ENCODE data around the gene RPL36AL. TPM values are rescaled to one million over a fixed set of nuclear protein-coding genes. Genes with fewer than 3 reads are reported as not detected.

RPL36AL gene
- total and polyA plus RNA-seq, 10 of the 15 experiments (the other 5 are each of a cell fraction or from before 2014, with no cell fraction given) = 222 to 1,379 (median 545) TPM

GRCh38 chr14:49615776-49616175 lies 4.7 kb downstream of the RPL36AL start:
- RAD21 ChIA-PET (ENCODE audit: unreplicated experiment) = no interaction called here
- H3K9me3 ChIP-seq (replicated peaks; ENCODE audit: control insufficient read depth, insufficient read depth, low read length) = no peaks in the 10 kb centered on the region

More at GRCh38 chr14:49615776-49616175, 4.7 kb downstream of the RPL36AL start:
- DNase-seq (ENCODE audit: low read depth, low spot score) = no peak
- Histone ChIP-seq H3K4me2 (ENCODE audit: control insufficient read depth, insufficient read depth) (no peak overlapping the region), H3K27ac (ENCODE audit: control insufficient read depth, insufficient read depth) (no peak overlapping the region), H3K4me3 (no peak overlapping the region), H3K9ac (ENCODE audit: control insufficient read depth, insufficient read depth, low read length) (no peak overlapping the region), H3K79me2 (ENCODE audit: control insufficient read depth, insufficient read depth, low read length) (peaks cover 49% of the 10 kb centered on the region), H3K27me3 (replicated peaks in 1 of 2; ENCODE audit: control insufficient read depth in 2 of 2, insufficient read depth in 2 of 2, low read length in 1 of 2) (no peaks in the 10 kb centered on the region), H2AFZ (ENCODE audit: control insufficient read depth, low read depth, low read length) (no peak overlapping the region), H4K20me1 (ENCODE audit: control insufficient read depth, insufficient read depth) (no peaks in the 10 kb centered on the region), H3K4me1 (ENCODE audit: control insufficient read depth, insufficient read depth, low read length) (no peaks in the 10 kb centered on the region; the same call in 1 of the 2 replicates), H3K36me3 (ENCODE audit: control insufficient read depth in 2 of 2, insufficient read depth in 2 of 2, low read length in 1 of 2) (peaks cover 0 to 11% of the 10 kb centered on the region in 2 experiments)
- no TSS peak for BruUV-seq (replicated peaks)
- over 99% methylated on average over 6 of the region's 6 CpGs for WGBS (ENCODE audit: insufficient coverage, insufficient replicate concordance, low lambda C conversion rate, missing lambda C conversion rate)
- no peak for FAIRE-seq
- in situ Hi-C loops (cut with MboI) (no loop called here), intact Hi-C loops (cut with micrococcal nuclease; ENCODE audit: unreplicated experiment) (no loop called here)
- TF ChIP-seq RCOR1 (conservative IDR thresholded peaks at IDR 0.05; ENCODE audit: low read depth, low read length) = no peak
- TF ChIP-seq RELA (IDR thresholded peaks at IDR 0.05; ENCODE audit: borderline replicate concordance, partially characterized antibody) = no peak
- TF ChIP-seq CEBPB (IDR thresholded peaks at IDR 0.05; ENCODE audit: borderline replicate concordance in 1 of 2, low read depth in 2 of 2, low read length in 2 of 2) = no peak
- TF ChIP-seq CREB1 (IDR thresholded peaks at IDR 0.05; ENCODE audit: low read depth) = no peak
- no peak for TF ChIP-seq KDM1A (IDR thresholded peaks at IDR 0.05; ENCODE audit: borderline replicate concordance)
- TF ChIP-seq, protein P1, sequence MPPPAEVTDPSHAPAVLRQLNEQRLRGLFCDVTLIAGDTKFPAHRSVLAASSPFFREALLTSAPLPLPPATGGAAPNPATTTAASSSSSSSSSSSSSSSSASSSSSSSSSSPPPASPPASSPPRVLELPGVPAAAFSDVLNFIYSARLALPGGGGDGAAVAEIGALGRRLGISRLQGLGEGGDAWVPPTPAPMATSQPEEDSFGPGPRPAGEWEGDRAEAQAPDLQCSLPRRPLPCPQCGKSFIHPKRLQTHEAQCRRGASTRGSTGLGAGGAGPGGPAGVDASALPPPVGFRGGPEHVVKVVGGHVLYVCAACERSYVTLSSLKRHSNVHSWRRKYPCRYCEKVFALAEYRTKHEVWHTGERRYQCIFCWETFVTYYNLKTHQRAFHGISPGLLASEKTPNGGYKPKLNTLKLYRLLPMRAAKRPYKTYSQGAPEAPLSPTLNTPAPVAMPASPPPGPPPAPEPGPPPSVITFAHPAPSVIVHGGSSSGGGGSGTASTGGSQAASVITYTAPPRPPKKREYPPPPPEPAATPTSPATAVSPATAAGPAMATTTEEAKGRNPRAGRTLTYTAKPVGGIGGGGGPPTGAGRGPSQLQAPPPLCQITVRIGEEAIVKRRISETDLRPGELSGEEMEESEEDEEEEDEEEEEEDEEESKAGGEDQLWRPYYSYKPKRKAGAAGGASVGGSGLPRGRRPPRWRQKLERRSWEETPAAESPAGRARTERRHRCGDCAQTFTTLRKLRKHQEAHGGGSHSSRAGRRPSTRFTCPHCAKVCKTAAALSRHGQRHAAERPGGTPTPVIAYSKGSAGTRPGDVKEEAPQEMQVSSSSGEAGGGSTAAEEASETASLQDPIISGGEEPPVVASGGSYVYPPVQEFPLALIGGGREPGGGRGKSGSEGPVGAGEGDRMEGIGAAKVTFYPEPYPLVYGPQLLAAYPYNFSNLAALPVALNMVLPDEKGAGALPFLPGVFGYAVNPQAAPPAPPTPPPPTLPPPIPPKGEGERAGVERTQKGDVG (CRISPR knock-in tag; IDR thresholded peaks at IDR 0.05) = no peak
- TF ChIP-seq NFYA (IDR thresholded peaks at IDR 0.05; ENCODE audit: borderline replicate concordance, low read depth, low read length) = no peak
- no peak for TF ChIP-seq NR2F1 (conservative IDR thresholded peaks at IDR 0.05)
- TF ChIP-seq ZNF207 (IDR thresholded peaks at IDR 0.05; ENCODE audit: borderline replicate concordance) = no peak
- TF ChIP-seq ZNF274 (IDR thresholded peaks at IDR 0.05; ENCODE audit: insufficient read depth, insufficient read length) = no peak
- no peak for TF ChIP-seq LARP7 (IDR thresholded peaks at IDR 0.05)
- TF ChIP-seq IKZF2 (IDR thresholded peaks at IDR 0.05) = no peak
- no peak for TF ChIP-seq STAT3 (IDR thresholded peaks at IDR 0.05; ENCODE audit: low read depth, low read length)
- no peak for TF ChIP-seq NR2C2 (IDR thresholded peaks at IDR 0.05; ENCODE audit: borderline replicate concordance, control insufficient read depth, insufficient read length, low read depth)
- TF ChIP-seq SMAD1 (IDR thresholded peaks at IDR 0.05; ENCODE audit: low read depth, partially characterized antibody) = no peak
- TF ChIP-seq SREBF1 (IDR thresholded peaks at IDR 0.05; ENCODE audit: low read length) = no peak
- ATAC-seq = no peak
- CTCF ChIA-PET = no interaction called here
- SMC1A ChIA-PET (ENCODE audit: uncharacterized antibody, unreplicated experiment) = no interaction called here
- POLR2A ChIA-PET = interaction anchor here (1.0 kb wide), 1 partner anchor 14 kb away, joined by 3 read pairs; no protein-coding TSS in a partner anchor
